Endothelial cell (in vitro differentiated cells): ENCODE measurements around the gene RPS26. TPM values are rescaled to one million over a fixed set of nuclear protein-coding genes. Genes with fewer than 3 reads are reported as not detected.

Source experiments
- DNase-seq: peaks from one replicate; pipeline ENCODE4 v3.0.0; 2021; ENCODE audit warnings: low spot score
- H3K27ac Mint-ChIP-seq: one replicate; pipeline ENCODE4 v1.8.0; 2021; ENCODE audit warnings: mixed read lengths, inconsistent platforms; ENCODE audit not compliant: unreplicated experiment
- H3K27me3 Mint-ChIP-seq: one replicate; pipeline ENCODE4 v1.8.0; 2021; ENCODE audit warnings: mild to moderate bottlenecking, moderate library complexity, mixed read lengths, inconsistent platforms; ENCODE audit not compliant: unreplicated experiment
- H3K36me3 Mint-ChIP-seq: one replicate; pipeline ENCODE4 v1.8.0; 2021; ENCODE audit warnings: mild to moderate bottlenecking, low read depth, mixed read lengths, inconsistent platforms; ENCODE audit not compliant: unreplicated experiment
- H3K4me1 Mint-ChIP-seq: one replicate; pipeline ENCODE4 v1.8.0; 2021; ENCODE audit warnings: mild to moderate bottlenecking, mixed read lengths, inconsistent platforms; ENCODE audit not compliant: unreplicated experiment
- H3K4me3 Mint-ChIP-seq: one replicate; pipeline ENCODE4 v1.8.0; 2021; ENCODE audit warnings: mild to moderate bottlenecking, mixed read lengths, inconsistent platforms; ENCODE audit not compliant: unreplicated experiment
- H3K9me3 Mint-ChIP-seq: one replicate; pipeline ENCODE4 v1.8.0; 2021; ENCODE audit warnings: mixed read lengths, inconsistent platforms; ENCODE audit not compliant: unreplicated experiment
- CTCF ChIP-seq: fragments of 200-600 bp; sonication (generic); IDR thresholded peaks from one replicate; pipeline ENCODE4 v1.5.0; 2021; ENCODE audit warnings: antibody characterized with exemption; ENCODE audit not compliant: unreplicated experiment
- total RNA-seq: library from RNA; stranded (reverse); fragmentation: NEBNext Ultra II Directional; extraction: Animal tissue kit (Norgen Biotek cat#: 25700); gene quantifications from one replicate; pipeline ENCODE4 v1.2.1, GENCODE V29; 2021; ENCODE audit not compliant: unreplicated experiment

The RPS26 gene
- total RNA-seq, 1 donor from 2014 or later: 45.8 TPM

DNA sequence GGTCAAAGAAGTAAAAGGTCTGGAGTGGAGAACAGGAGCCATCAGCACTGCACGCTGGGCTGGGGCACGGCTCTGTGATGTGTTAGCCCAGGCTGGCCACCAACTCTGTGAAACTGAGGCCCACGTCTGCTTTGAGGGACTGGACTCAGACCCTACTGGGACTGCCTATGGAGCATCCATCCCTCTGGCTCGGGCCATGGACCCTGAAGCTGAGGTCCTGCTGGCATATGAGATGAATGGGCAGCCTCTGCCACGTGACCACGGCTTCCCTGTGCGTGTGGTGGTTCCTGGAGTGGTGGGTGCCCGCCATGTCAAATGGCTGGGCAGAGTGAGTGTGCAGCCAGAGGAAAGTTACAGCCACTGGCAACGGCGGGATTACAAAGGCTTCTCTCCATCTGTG lies 37.5 kb upstream of the RPS26 start:
- Mint-ChIP-seq H3K4me3 (peak overlapping the region; percentile 48), H3K9me3 (no peaks in the 10 kb centered on the region), H3K4me1 (peaks cover 39% of the 10 kb centered on the region), H3K27me3 (peaks cover 7% of the 10 kb centered on the region), H3K27ac (no peak overlapping the region), H3K36me3 (peaks cover 39% of the 10 kb centered on the region)
- no peak for TF ChIP-seq CTCF
- no peak for DNase-seq

- Mint-ChIP-seq H3K27me3 (peaks cover 2% of the 10 kb centered on the region), H3K4me1 (peaks cover 30% of the 10 kb centered on the region), H3K27ac (peak overlapping the region; percentile 50), H3K36me3 (peaks cover 18% of the 10 kb centered on the region), H3K9me3 (no peaks in the 10 kb centered on the region), H3K4me3 (peak overlapping the region; percentile 91)
- no peak for TF ChIP-seq CTCF
- DNase-seq: peak; percentile 61
These were observed 33.9 kb upstream of the RPS26 start for GRCh38 chr12:56007564-56008559.

DNA sequence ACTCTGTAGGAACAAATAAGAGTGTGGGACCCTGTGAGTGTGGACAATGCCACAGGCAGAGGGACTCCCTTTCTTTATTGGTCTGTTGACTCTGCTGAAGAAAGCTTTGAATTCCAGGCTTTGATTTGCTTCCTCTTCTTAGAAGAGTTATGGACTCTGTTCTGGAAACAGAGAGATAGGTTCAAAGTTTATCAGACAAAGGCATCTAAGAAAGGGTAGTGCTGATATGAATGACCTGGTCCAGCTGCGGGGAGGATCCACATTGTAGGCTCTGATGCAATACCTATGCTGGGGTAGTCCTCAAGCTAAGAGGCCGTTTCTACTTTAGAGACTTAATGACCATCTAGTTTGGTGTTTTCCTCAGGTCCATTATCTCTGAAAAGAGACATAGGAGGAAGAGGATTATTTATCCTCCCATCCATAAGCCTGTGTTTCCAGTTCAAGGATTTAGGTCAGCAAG lies 31.6 kb upstream of the RPS26 start:
- DNase-seq: no peak
- peaks cover 25% of the 10 kb centered on the region for H3K4me1 Mint-ChIP-seq
- no peaks in the 10 kb centered on the region for H3K9me3 Mint-ChIP-seq
- no peak overlapping the region for H3K4me3 Mint-ChIP-seq
- H3K36me3 Mint-ChIP-seq: no peaks in the 10 kb centered on the region
- no peak for TF ChIP-seq CTCF
- peaks cover 3% of the 10 kb centered on the region for H3K27me3 Mint-ChIP-seq
- H3K27ac Mint-ChIP-seq: no peak overlapping the region

GRCh38 chr12:56011509-56012090 lies 30.1 kb upstream of the RPS26 start:
- no peaks in the 10 kb centered on the region for H3K36me3 Mint-ChIP-seq
- no peak overlapping the region for H3K4me3 Mint-ChIP-seq
- no peak for TF ChIP-seq CTCF
- no peak overlapping the region for H3K27ac Mint-ChIP-seq
- no peak for DNase-seq
- H3K27me3 Mint-ChIP-seq: peaks cover 5% of the 10 kb centered on the region
- H3K4me1 Mint-ChIP-seq: peaks cover 17% of the 10 kb centered on the region
- no peaks in the 10 kb centered on the region for H3K9me3 Mint-ChIP-seq

- H3K4me1 Mint-ChIP-seq: peaks cover 8% of the 10 kb centered on the region
- H3K36me3 Mint-ChIP-seq: no peaks in the 10 kb centered on the region
- H3K9me3 Mint-ChIP-seq: no peaks in the 10 kb centered on the region
- H3K27ac Mint-ChIP-seq: no peak overlapping the region
- H3K27me3 Mint-ChIP-seq: peaks cover 3% of the 10 kb centered on the region
- no peak overlapping the region for H3K4me3 Mint-ChIP-seq
- no peak for DNase-seq
- no peak for TF ChIP-seq CTCF
These were observed 28.2 kb upstream of the RPS26 start for GRCh38 chr12:56013482-56013881.
